Head of caudate nucleus (tissue), 42 donors: ENCODE measurements around the gene ACTN3.
"Not testable (repeated sequence)": the region's sequence is repeated elsewhere in the genome, so short reads cannot be mapped to it uniquely, and the experiment has no call there.

Experiments
- DNase-seq, 42 donors: peaks; one replicate each; pipeline versions ENCODE4 v3.0.0 to v3.0.0-alpha.2; 2020 to 2021; ENCODE audit warnings: mixed read lengths in 7 of 42
- intact Hi-C: fragments of 100-400 bp; cut with DNase I; formaldehyde crosslinking; loops from one replicate; pipeline ENCODE4 v1.15.0; 2022

The ACTN3 gene

DNA sequence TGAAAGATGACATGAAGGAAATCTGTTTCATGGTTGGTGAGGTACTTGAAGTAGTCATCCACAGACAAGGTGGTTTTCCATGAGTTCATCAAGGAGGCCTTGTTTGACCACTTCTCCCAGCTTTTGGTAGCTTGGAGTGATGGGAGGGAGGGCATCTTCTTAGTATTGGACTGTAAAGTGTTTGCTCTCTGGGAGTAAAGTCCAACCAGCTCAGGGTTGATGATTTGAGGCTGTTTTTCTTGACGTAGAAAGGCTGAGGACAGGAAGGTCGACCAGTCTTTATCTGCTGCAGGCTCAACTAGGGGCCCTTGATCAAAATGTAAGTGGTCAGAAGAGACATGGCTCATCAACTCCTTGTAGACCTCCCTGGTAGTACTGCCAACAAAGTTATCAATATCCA is 44.5 kb downstream of the ACTN3 start:
- intact Hi-C loops, result no loop called here
- DNase-seq, result no peak

DNA sequence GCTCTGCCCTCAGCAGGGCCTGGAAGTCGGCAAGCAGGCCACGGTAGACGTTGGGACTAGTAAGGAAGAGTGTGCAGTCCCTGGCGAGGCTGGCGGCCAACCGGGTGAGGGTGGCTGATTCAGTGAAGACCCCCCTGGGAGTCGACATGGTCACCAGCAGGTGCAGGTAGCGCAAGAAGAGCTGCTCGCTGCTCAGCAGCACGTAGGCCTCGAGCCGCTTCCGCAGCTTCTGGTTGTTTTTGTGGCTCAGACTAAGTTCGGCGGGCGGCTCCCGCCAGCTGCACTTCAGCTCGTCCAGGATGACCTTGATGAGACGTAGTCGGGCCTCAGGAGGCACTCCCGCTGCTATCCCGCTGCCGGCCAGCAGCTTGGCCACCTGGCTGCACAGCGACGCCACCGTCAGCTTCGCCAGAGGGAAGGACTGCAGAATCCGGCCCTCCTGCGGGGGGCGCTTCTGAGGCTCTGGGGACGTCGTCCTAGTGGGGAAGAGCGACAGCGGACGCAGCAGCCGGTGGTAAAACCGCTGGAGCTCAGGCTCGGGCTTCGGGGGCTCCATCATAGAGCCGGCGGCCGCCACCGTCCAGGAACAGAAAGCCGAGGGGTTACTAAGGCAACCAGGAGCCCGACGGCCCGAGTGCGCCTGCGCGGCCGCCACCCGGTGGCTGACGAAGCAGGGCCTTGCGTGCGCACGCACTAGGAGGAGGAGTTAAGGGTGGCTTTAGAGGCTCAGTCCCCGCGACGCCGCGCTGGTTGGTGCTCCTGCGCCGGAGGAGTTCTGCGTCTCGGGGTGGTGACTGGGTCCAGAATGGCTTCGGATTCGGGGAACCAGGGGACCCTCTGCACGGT is 46.0 kb downstream of the ACTN3 start, which contains the start of the genes CCDC87 and CCS:
TSS of gene CCDC87 (minus strand) at position 607 of the 846 bp plus-strand sequence. CDS start at position 559, 48 bp downstream.
TSS of gene CCS (plus strand) at position 729 of the 846 bp plus-strand sequence. CDS start at position 806, 77 bp downstream.
- intact Hi-C loops, result no loop called here
- peak; percentile 94 to 99 (median 98) for DNase-seq

DNA sequence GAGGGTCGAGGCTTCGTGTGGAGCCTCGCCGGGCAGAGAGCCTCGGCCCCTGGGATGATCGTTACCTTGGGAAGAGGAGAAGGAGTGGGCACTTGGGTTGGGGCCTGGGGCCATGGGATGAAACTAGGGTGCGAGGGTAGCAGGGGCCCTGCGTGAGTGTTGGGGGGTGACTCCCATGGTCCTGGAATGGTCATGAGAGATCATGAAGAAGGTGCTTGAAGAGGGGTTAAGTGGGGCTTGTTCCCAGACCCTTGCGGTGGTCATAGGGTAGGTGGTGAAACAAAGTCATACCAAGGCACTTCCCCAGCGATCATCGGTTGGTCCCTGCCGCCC is 46.6 kb downstream of the ACTN3 start:
- intact Hi-C loops, result no loop called here
- DNase-seq, result peak in 2 of 42 donors; percentile 17 to 19

DNA sequence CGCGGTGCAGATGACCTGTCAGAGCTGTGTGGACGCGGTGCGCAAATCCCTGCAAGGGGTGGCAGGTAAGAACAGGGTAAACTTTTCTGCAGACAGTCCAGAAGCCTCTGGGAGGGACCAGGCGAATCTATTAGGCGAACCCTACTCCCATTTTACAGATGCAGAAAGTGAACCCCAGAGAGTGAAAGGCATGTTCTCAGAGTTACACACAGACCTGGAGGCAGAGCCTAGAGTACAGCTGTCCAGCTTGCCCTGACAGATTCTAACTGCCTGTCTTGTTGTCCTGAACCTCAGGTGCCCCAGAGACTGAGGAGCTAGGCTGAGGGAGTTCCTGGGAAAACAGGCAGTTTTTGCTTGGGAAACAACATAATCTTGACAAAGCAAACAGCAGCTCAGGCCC is 46.9 kb downstream of the ACTN3 start:
- no peak for DNase-seq
- intact Hi-C loops, result no loop called here

DNA sequence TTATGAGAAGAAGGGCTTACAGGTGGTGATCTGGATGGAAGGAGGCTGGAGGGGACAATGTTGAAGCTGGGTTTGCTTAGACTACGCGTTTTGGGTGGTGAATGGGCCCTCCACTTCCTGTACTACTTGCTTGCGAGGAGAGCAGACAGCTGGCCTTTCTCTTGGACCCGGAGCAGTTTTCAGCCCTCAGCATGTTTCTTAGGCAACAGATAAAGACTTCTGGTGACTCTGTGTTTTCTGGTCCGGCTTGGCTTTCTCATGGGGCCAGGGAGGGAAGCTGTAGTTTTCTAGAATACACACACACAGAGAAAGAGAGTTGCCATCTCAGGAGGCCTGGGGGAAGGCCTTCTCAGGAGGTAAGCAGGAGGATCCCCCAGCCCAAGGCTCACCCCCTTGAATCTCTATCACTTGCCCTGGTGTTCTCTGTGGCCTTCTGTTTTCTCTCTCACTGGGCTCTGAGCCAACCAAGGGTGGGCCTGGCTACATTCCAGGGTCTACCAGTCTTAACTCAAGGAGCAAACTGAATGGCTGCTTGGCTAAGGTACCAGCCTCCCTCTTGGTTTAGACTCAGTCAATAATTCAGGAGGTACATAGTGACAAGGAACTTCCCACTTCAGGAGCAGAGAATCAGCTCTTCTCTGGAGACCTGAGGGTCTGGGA is 48.7 kb downstream of the ACTN3 start:
- intact Hi-C loops, result no loop called here

DNA sequence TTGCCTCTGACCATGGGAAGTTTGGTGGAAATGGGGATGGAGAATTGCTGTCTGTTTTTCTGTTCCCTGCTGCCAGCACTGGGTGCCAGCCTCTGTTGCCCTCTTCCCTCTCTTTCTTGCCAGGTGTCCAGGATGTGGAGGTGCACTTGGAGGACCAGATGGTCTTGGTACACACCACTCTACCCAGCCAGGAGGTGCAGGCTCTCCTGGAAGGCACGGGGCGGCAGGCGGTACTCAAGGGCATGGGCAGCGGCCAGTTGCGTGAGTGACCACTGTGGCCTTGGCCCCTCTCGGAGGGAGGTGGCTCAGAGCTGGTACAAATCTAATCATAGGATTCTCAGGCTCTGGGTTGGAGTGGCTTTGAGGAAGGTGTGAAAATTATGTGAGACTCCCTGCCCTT is 52.3 kb downstream of the ACTN3 start:
- DNase-seq, result no peak
- intact Hi-C loops, result no loop called here

More for the DNA sequence above, 48.7 kb downstream of the ACTN3 start:
- DNase-seq, result peak in 16 of 42 donors; percentile 4 to 49 (median 20)

DNA sequence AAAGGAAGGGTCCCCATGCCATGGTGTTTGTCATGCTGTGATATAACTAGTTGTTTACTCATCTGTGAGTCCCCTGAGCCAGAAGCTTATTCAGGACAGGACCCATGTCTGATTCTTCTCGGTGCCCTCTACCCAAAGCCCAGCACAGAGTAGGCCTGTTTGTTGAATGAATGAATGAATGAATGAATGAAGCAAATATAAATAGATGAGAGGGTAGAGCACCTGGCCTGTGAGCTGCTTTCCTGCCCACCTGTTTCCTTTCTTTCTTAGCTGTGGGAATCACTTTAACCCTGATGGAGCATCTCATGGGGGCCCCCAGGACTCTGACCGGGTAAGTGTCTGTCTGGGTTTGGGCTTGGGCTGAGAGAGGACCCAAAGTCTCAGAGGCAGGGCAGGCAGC is 53.5 kb downstream of the ACTN3 start:
- no peak for DNase-seq
- intact Hi-C loops, result no loop called here

DNA sequence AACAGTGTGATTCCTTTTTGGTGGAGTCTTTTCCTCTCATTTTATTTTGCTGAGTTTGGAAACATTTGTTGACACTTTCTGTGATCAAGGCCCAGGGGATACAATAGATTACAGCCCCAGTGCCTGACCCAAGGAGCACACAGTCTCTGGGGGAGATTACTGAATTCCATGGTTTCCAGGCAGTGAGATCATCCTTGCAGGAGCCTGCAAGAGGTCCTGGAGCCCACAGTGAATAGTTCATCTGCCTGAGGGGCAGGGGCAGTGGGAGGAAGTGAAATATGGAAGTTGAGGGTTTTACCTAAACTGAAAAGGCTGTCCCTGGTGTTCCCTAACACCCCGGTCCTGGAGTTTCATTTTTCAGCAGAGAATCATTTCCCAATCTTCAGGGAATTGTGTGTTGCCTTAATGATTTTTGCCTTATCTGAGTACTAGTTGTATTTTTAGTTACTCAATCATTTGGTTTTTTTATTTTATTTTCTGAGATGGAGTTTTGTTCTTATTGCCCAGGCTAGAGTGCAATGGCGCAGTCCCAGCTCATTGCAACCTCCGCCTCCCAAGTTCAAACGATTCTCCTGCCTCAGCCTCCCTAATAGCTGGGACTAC is 54.0 kb downstream of the ACTN3 start:
- intact Hi-C loops, result no loop called here
- no peak for DNase-seq

DNA sequence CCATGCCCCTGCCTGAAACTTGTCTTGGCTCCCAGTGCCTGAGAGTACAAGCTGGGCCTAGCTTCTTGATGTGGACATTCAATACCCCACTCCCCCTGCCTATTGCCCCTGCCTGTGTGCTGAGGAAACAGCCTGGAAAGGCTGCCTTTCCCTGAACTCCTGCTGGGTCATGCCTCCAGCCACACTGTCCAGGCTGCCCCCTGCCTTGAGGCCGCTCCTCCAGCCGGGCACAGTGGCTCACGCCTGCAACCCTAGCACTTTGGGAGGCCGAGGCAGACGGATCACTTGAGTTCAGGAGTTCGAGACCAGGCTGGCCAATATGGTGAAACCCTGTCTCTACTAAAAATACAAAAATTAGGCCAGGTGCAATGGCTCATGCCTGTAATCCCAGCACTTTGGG is 56.4 kb downstream of the ACTN3 start:
- DNase-seq, result no peak
- intact Hi-C loops, result no loop called here

DNA sequence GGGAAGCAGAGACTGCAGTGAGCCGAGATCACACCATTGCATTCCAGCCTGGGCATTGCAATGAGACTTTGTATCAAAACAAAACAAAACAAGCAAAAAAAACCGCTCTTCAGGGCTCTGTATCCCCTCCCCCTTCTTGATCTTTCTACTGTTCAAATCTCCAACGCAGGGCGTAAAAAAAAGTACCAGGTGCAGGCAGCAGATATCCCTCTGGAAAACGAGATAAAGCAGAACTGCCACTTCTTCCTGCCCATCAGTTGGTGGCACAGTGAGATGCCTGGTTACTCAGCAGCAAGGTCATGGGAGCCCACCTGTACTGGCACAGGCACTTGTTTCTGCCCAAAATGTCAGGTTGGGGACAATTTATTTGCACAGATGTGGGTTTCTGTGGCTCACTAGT is 57.5 kb downstream of the ACTN3 start:
- no peak for DNase-seq
- intact Hi-C loops, result no loop called here

DNA sequence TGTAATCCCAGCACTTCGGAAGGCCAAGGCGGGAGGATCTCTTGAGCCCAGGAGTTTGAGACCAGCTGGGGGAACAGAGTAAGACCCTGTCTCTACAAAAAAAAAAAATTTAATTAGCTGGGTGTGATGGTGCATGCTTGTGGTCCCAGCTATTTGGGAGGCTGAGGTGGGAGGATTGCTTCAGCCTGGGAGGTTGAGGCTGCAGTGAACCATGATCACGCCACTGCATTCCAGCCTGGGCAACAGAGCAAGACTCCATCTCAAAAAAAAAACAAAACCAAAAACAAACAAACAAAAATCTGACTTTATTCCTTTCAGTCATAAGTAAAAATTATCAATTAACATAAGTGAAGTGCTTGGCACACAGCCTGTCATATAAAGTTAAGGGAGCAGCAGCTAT is 59.9 kb downstream of the ACTN3 start:
- DNase-seq, intact Hi-C loops: not testable (repeated sequence)

DNA sequence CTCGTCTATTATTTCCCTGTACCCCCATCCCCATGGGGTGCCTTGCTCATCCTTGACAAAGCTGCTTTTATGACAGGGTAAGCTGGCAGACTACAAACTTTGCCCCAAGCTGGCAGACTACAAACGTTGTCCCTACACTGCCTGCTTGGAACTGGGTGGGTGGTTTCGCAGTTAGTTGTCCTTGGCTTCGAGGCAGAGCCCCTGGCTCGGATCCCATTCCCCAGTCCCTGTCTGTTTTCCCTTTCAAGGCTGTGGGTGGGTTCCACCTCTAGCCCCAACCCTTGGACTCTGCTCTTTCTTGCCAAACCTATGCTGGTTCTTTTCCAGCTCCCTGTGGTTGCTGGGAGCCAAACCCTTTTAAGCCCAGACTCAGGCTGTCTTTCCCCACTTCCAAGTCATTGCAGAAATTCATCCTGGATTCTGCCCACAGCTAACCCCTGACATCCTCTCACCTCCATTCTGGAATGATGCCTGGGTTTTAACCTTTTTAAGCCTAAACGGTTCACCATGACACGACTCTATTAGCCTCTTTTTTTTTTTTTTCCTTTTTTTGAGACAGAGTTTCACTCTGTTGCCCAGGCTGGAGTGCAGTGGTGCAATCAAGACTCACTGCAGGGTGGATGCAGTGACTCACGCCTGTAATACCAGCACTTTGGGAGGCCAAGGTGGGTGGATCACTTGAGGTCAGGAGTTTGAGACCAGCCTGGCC is 60.6 kb downstream of the ACTN3 start:
- peak in 37 of 42 donors; percentile 15 to 79 (median 44) for DNase-seq
- intact Hi-C loops, result no loop called here

DNA sequence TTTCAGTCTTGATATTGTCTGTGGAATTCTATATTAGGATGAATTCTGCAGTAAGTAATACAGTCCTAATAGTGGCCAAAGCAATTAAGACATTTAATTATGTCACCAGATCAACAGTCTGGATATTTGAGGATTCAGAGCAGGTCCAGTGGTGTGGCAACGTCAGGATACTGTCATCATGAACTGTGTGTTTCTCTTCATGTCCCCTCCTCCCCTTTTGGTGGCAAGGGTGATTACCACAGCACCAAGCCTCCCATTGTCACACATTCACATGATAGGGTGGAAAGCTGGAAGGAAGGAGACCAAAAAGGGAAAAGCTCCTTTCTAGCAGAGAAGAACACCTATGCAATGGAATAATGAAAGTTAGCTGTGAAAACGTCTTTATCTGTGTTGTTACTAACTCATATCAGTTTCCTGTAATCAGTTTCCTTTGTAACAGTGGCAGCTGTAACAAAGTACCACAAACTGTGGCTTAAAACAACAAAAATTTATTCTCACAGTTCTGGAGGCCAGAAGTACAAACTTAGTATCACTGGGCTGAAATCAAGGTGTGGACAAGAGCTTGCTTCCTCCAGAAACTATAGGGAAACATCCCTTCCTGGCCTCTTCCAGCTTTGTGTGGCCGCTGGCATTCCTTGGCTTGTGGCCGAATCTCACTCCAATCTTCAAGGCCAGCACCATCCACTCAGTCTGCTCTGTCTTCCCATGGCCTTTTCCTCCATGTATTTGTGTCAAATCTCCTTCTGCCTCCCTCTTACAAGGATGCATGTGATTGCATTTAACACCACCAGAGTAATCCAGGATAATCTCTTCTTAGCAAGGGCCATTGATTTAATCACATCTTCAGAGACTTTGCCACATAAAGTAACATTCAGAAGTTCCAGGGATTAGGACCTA is 63.3 kb downstream of the ACTN3 start:
- DNase-seq, result no peak
- intact Hi-C loops, result no loop called here

DNA sequence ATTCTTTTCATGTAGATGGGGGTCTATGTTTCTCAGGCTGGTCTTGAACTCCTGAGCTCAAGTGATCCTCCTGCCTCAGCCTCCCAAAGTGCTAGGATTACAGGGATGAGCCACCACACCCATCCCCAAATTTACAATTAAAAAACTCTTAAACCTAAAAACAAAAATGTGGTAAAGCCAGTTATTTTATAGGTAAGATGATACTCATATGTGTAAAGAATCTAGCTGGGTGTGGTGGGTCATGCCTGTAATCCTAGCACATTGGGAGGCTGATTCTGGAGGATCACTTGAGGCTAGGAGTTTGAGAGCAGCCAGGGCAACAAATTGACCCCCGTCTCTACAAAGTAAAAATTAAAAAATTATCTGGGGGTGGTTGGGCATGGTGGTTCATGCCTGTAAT is 65.8 kb downstream of the ACTN3 start:
- no peak for DNase-seq
- intact Hi-C loops, result no loop called here
